Fibroblast of mammary gland (primary cell): ENCODE data around the gene CDK4.

ENCODE experiments used
- DNase-seq: peaks from one replicate; pipeline ENCODE4 v3.0.0-alpha.2; 2010; ENCODE audit warnings: low read depth
- H3K4me3 ChIP-seq: 2 replicates; pipeline ENCODE4 v1.5.1; 2011; ENCODE audit warnings: low read depth, mild to moderate bottlenecking, low read length, moderate library complexity; ENCODE audit not compliant: control insufficient read depth
- CTCF ChIP-seq: conservative IDR thresholded peaks from 2 replicates; pipeline ENCODE4 v1.5.1; 2011; ENCODE audit warnings: low read depth, low read length, inconsistent platforms; ENCODE audit not compliant: control insufficient read depth, insufficient read depth

The CDK4 gene

GRCh38 chr12:57744194-57744776 lies 7.8 kb downstream of the CDK4 start:
- peak overlapping the region; percentile 97 for H3K4me3 ChIP-seq
- no peak for TF ChIP-seq CTCF
- DNase-seq: peak; percentile 90

GRCh38 chr12:57743769-57744168 lies 8.3 kb downstream of the CDK4 start:
- no peak for TF ChIP-seq CTCF
- no peak overlapping the region for H3K4me3 ChIP-seq
- no peak for DNase-seq

- DNase-seq: no peak
- no peak for TF ChIP-seq CTCF
- H3K4me3 ChIP-seq: no peak overlapping the region
Measured at GRCh38 chr12:57741844-57742738, 10.0 kb downstream of the CDK4 start.

- no peak overlapping the region for H3K4me3 ChIP-seq
- TF ChIP-seq CTCF: no peak
- DNase-seq: no peak
Measured at GRCh38 chr12:57741413-57741789, 10.7 kb downstream of the CDK4 start.

GRCh38 chr12:57740656-57741412 lies 11.3 kb downstream of the CDK4 start:
- TF ChIP-seq CTCF: no peak
- H3K4me3 ChIP-seq: no peak overlapping the region
- DNase-seq: no peak

GRCh38 chr12:57739914-57740538 lies 12.1 kb downstream of the CDK4 start:
- DNase-seq: no peak
- TF ChIP-seq CTCF: no peak
- no peak overlapping the region for H3K4me3 ChIP-seq
